Duodenal mucosa (tissue), 2 donors: ENCODE measurements around the gene TUBG1.
"Not testable (repeated sequence)": the region's sequence is repeated elsewhere in the genome, so short reads cannot be mapped to it uniquely, and the experiment has no call there.

Source experiments
- H3K27ac ChIP-seq: one replicate; pipeline ENCODE4 v1.7.0; 2013; ENCODE audit warnings: low read depth, low read length
- H3K27me3 ChIP-seq, 2 donors: one replicate each; pipeline ENCODE4 v1.7.0; 2013; ENCODE audit warnings: low read length in 2 of 2, control low read depth in 1 of 2; ENCODE audit not compliant: insufficient read depth in 2 of 2, control insufficient read depth in 1 of 2
- H3K36me3 ChIP-seq, 2 donors: one replicate each; pipeline ENCODE4 v1.7.0; 2013; ENCODE audit warnings: low read length in 2 of 2, control low read depth in 1 of 2; ENCODE audit not compliant: insufficient read depth in 2 of 2, control insufficient read depth in 1 of 2
- H3K4me1 ChIP-seq, 2 donors: one replicate each; pipeline ENCODE4 v1.7.0; 2013; ENCODE audit warnings: low read length in 2 of 2, control low read depth in 1 of 2; ENCODE audit not compliant: insufficient read depth in 2 of 2, control insufficient read depth in 1 of 2
- H3K4me3 ChIP-seq, 2 donors: one replicate each; pipeline ENCODE4 v1.7.0; 2013; ENCODE audit warnings: low read length in 2 of 2, low read depth in 1 of 2
- H3K9ac ChIP-seq, 2 donors: one replicate each; pipeline ENCODE4 v1.7.0; 2013; ENCODE audit warnings: low read length in 2 of 2, low read depth in 1 of 2
- H3K9me3 ChIP-seq, 2 donors: one replicate each; pipeline ENCODE4 v1.7.0; 2013; ENCODE audit warnings: low read length in 2 of 2, control low read depth in 1 of 2; ENCODE audit not compliant: control insufficient read depth in 1 of 2

Gene TUBG1

DNA sequence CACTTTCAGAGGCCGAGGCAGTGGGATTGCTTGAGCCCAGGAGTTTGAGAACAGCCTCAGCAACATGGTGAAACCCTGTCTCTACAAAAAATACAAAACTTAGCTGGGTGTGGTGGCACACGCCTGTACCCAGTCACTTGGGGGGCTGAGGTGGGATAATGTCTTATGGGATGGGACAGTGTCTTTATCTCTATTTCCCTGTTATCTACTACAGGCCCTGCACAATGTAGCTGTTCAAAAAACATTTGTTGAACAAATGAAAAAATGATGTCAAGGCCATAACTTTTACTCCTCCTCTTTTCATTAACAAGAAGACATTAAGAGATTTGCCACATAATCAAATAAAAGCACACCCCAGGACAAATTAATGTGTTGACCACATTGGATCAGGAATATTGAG is 13.8 kb downstream of the TUBG1 start:
- Histone ChIP-seq H3K9me3 (no peaks in the 10 kb centered on the region), H3K4me1 (peaks cover 18 to 21% of the 10 kb centered on the region in 2 donors), H3K9ac (no peak overlapping the region), H3K4me3 (no peak overlapping the region), H3K27me3 (no peaks in the 10 kb centered on the region), H3K27ac (no peak overlapping the region), H3K36me3 (no peaks in the 10 kb centered on the region)

DNA sequence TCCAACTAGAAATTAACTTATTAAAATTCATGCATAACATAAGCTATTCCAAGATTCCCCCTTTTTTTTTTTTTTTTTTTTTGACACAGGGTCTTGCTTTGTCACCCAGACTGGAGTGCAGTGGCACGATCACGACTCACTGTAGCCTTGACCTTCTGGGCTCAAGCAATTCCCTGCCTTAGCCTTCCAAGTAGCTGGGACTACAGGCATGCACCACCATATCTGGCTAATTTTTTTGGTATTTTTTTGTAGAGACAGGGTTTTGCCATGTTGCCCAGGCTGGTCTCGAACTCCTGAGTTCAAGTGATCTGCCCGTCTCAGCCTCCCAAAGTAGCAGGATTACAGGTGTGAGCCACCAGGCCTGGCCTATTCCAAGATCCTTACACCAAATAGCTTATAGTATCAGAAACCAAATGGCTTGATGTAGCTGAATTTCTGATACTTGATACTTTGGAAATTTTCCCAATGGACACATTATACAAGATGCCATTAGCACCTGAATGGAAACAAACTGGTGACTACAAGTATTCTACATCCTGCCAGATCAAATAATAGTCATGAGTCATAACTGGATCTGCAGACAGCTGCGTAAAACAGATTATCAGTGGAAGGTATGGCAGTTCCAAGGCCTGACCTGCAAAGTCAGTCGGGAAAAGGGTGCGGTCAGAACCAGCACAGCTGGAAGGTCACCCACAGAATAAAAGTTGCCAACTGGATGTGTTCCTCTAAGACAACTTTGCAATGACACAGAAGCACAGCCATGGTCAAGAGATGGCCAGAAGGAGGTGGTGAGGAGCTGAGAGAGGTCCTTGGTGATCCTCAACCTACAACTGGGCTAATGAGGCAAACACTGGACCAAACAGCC is 14.5 kb downstream of the TUBG1 start:
- peak overlapping the region in 1 of 2 donors; percentile 12 for H3K4me3 ChIP-seq
- H3K36me3 ChIP-seq: no peaks in the 10 kb centered on the region
- peaks cover 12 to 14% of the 10 kb centered on the region in 2 donors for H3K4me1 ChIP-seq
- peak overlapping the region; percentile 67 for H3K27ac ChIP-seq
- H3K9ac ChIP-seq: peak overlapping the region in 1 of 2 donors; percentile 36
- H3K27me3 ChIP-seq: no peaks in the 10 kb centered on the region
- H3K9me3 ChIP-seq: no peaks in the 10 kb centered on the region

DNA sequence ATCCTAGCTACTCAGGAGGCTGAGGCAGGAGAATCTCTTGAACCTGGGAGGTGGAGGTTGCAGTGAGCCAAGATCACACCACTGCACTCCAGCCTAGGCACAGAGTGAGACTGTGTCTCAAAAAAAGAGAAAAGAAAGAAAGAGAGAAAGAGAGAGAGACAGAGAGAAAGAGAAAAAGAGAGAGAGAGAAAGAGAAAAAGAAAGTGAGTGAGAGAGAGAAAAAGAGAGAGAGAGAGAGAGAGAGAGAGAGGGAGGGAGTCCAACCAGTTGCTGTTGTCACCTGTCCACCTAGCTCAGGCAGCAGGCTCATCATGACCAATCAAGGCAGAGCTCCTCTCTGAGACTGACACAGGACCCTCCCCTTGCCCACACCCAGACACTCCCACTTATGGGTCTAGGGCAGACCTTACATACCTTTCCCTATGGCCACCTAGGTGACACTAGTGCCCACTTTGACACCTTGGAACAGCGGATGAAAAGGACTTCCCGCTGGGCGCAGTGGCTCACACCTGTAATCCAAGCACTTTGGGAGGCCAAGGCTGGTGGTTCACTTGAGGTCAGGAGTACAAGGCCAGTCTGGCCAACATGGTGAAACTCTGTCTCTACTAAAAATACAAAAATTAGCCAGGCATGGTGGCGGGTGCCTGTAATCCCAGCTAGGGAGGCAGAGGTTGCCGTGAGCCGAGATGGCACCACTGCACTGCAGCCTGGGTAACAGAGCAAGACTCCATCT is 17.7 kb downstream of the TUBG1 start:
- not testable (repeated sequence) for H3K27ac ChIP-seq, H3K4me3 ChIP-seq, H3K36me3 ChIP-seq, H3K9me3 ChIP-seq, H3K9ac ChIP-seq, H3K27me3 ChIP-seq
- H3K4me1 ChIP-seq: peaks cover 5 to 11% of the 10 kb centered on the region in 2 donors

DNA sequence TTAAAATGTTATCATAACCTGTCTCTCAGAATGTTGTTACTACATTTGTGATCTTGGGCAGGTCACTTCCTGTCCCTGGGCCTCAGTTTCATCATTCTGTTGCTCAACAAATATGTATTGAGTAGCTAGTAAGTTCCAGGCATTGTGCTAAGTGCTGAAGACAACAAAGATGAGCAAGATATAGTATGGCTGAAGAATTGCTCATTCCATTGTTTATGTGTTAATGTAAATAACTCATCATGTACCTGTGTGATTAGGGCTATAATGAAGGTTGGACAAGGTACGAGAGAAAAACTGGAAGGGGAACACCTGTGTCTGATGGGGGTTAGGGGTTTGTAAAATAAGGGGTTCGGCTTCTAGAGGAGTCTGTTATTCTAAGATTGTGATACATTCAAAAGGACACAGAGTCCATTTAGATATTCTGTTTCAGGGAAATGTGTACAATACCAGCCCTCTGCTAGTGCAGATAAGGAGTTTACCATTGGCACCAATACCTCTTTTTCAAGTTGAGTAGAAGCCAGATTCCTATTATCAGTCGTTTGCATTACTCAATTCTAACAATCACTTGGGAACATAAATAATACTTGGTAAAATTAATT is 20.0 kb downstream of the TUBG1 start:
- Histone ChIP-seq H3K36me3 (no peaks in the 10 kb centered on the region), H3K9ac (no peak overlapping the region), H3K4me3 (no peak overlapping the region), H3K27me3 (no peaks in the 10 kb centered on the region), H3K9me3 (no peaks in the 10 kb centered on the region), H3K4me1 (peaks cover 0 to 1% of the 10 kb centered on the region in 2 donors), H3K27ac (no peak overlapping the region)

DNA sequence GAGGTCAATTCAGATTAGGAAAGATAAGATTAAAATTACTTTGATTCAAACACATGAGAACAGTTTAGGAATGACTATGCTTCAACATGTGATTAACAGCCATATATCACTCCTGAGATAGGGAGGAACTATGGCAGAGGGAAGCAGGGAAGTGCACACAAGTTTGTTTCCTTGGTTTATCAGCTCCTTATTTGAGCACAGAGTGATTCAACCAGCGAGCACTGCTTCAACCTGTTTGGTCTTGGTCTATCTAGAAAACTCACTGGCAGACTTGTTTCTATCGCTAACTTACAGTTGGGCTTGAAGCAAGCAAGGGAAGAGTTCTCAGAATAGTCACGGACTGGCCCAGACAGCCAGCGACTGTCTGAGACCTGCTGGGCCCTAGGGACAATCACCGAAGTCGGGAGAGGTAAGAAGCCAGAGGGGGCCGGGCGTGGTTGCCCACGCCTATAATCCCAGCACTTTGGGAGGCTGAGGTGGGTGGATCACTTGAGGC is 23.5 kb downstream of the TUBG1 start:
- H3K4me1 ChIP-seq: no peaks in the 10 kb centered on the region
- no peak overlapping the region for H3K4me3 ChIP-seq
- H3K27me3 ChIP-seq: no peaks in the 10 kb centered on the region
- peak overlapping the region; percentile 67 for H3K27ac ChIP-seq
- no peaks in the 10 kb centered on the region for H3K36me3 ChIP-seq
- no peak overlapping the region for H3K9ac ChIP-seq
- H3K9me3 ChIP-seq: no peaks in the 10 kb centered on the region

DNA sequence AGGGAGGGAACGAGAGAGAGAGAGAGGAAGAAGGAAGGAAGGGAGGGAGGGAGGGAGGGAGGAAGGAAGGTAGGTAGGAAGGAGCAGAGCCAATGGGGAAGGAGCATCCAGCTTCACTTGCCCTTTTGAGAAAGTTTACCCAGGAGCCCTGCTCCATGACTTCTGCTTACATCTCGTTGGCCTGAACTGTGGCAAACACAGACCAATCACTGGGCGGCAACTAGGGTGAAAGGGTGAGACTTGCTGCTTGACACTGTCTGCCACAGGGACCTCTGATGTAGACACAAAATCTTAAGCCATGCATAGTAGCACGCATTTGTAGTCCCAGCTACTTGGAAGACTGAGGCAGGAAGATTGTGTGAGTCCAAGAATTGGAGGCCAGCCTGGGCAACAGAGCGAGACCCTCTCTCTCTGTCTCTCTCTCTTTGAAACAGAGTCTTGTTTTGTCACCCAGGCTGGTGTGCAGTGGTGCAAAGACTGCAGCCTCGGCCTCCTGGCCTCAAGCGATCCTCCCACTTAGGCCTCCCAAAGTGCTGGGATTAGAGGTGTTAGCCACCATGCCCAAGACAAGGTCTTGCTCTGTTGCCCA is 30.1 kb downstream of the TUBG1 start:
- Histone ChIP-seq H3K4me3 (no peak overlapping the region), H3K9ac (no peak overlapping the region), H3K9me3 (no peaks in the 10 kb centered on the region), H3K27ac (no peak overlapping the region), H3K36me3 (no peaks in the 10 kb centered on the region), H3K4me1 (no peaks in the 10 kb centered on the region), H3K27me3 (no peaks in the 10 kb centered on the region)

DNA sequence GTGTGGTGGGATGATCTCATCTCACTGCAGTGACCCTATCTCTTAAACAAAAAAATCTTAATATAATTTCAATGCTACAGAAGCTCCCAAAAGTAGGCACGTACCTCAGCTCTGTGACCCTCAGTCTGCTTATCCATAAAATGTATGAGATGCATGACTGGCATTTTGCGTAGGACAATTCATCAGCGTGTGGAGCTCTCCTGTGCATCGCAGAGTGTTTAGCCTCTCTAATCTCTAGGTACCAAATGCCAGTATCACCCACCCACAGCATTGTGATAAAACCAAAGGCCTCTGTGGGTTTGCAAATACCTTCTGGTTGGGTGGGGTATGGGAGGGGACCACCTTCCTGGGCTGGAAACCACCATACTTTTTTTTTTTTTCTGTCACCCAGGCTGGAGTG is 30.6 kb downstream of the TUBG1 start:
- H3K27me3 ChIP-seq: no peaks in the 10 kb centered on the region
- H3K27ac ChIP-seq: no peak overlapping the region
- no peaks in the 10 kb centered on the region for H3K4me1 ChIP-seq

DNA sequence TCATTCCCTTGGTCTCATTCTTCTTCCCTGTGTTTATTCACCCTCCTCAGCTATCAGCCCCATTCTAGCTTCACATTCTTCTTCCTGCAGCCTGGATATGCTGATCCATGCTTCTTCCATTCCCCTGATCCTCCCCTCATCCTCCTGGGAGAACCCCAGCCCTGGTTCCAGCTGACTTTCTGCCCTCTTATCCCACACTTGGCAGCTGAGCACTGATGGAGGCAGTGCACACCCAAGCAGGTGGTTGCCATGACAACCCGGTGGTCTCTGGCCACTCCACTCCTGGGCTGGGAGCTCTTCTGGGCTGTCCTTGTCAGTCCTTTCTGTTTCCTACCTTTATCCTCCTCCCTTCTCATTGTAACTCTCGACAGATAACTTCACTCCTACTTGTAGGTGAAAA is 32.9 kb downstream of the TUBG1 start:
- no peak overlapping the region for H3K9ac ChIP-seq
- H3K4me3 ChIP-seq: no peak overlapping the region
- H3K4me1 ChIP-seq: no peaks in the 10 kb centered on the region
- no peaks in the 10 kb centered on the region for H3K27me3 ChIP-seq
- no peaks in the 10 kb centered on the region for H3K9me3 ChIP-seq
- H3K36me3 ChIP-seq: no peaks in the 10 kb centered on the region
- H3K27ac ChIP-seq: no peak overlapping the region

More for the DNA sequence above, 30.6 kb downstream of the TUBG1 start:
- no peak overlapping the region for H3K9ac ChIP-seq
- H3K9me3 ChIP-seq: no peaks in the 10 kb centered on the region
- H3K4me3 ChIP-seq: no peak overlapping the region
- H3K36me3 ChIP-seq: no peaks in the 10 kb centered on the region

DNA sequence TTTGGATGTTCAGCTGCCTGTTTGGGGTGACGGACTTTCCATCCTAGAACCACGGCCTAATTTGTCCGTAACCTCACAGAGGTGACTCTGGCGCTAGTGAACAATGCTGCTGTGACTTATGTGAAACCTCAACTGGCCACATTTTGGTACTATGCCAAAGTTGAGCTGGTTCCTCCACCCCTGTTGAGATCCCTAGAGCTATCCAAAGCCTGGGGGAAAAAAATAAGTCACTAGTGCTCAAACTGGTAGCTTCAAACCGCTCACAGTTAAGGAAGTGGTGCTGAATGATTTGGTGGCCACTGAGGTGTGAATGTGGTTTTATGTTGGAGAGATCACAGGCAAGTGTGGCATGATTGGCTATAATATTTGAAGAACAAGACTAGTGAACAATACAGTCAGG is 38.3 kb downstream of the TUBG1 start:
- H3K9me3 ChIP-seq: no peaks in the 10 kb centered on the region
- H3K27ac ChIP-seq: no peak overlapping the region
- no peaks in the 10 kb centered on the region for H3K36me3 ChIP-seq
- no peaks in the 10 kb centered on the region for H3K27me3 ChIP-seq
- no peak overlapping the region for H3K4me3 ChIP-seq
- H3K9ac ChIP-seq: no peak overlapping the region
- no peaks in the 10 kb centered on the region for H3K4me1 ChIP-seq
